CD8-positive, alpha-beta memory T cell (primary cell): ENCODE results near the gene TARM1. TPM values are rescaled to one million over a fixed set of nuclear protein-coding genes. Genes with fewer than 3 reads are reported as not detected.
A peak's percentile ranks its signal among the peaks of the same experiment; 100 is the strongest.
"Not testable (repeated sequence)": the region's sequence is repeated elsewhere in the genome, so short reads cannot be mapped to it uniquely, and the experiment has no call there.

Experiments used
- CTCF ChIA-PET: fragments of 350-600 bp; sonication (Branson Sonifier 250); formaldehyde crosslinking; loops from one replicate; lab custom pipeline; 2021; ENCODE audit warnings: antibody characterized with exemption; lab: Charles Lee
- POLR2A ChIA-PET: fragments of 350-600 bp; sonication (Branson Sonifier 250); formaldehyde crosslinking; loops from one replicate; lab custom pipeline; 2021; ENCODE audit warnings: antibody characterized with exemption; lab: Charles Lee
- DNase-seq, 5 donors: peaks; one replicate each; pipeline versions ENCODE4 v3.0.0 to v3.0.0-alpha.2; 2020 to 2022; ENCODE audit warnings: mixed read lengths in 1 of 5
- H3K27ac ChIP-seq: one replicate; pipeline ENCODE4 v1.7.0; 2013; ENCODE audit warnings: low read depth, mild to moderate bottlenecking, low read length, moderate library complexity
- H3K27me3 ChIP-seq: 2 replicates; pipeline ENCODE4 v1.7.0; 2013; ENCODE audit warnings: low read length, mild to moderate bottlenecking; ENCODE audit not compliant: insufficient read depth, poor library complexity, severe bottlenecking
- H3K36me3 ChIP-seq: 2 replicates; pipeline ENCODE4 v1.7.0; 2013; ENCODE audit warnings: mild to moderate bottlenecking, low read length, moderate library complexity; ENCODE audit not compliant: insufficient read depth
- H3K4me1 ChIP-seq: 2 replicates; pipeline ENCODE4 v1.7.0; 2013; ENCODE audit warnings: mild to moderate bottlenecking, low read length, moderate library complexity; ENCODE audit not compliant: insufficient read depth
- H3K4me3 ChIP-seq: 2 replicates; pipeline ENCODE4 v1.7.0; 2013; ENCODE audit warnings: mild to moderate bottlenecking, low read length
- H3K9me3 ChIP-seq: 2 replicates; pipeline ENCODE4 v1.7.0; 2013; ENCODE audit warnings: mild to moderate bottlenecking, low read length
- H3K27ac Mint-ChIP-seq, 8 donors: one replicate each; pipeline ENCODE4 v1.8.0; 2020 to 2021; ENCODE audit warnings: mixed read lengths in 8 of 8, mild to moderate bottlenecking in 6 of 8, inconsistent platforms in 3 of 8, moderate library complexity in 3 of 8
- H3K27me3 Mint-ChIP-seq, 2 donors: one replicate each; pipeline ENCODE4 v1.8.0; 2020 to 2021; ENCODE audit warnings: mixed read lengths in 2 of 2, mild to moderate bottlenecking in 1 of 2, moderate library complexity in 1 of 2
- H3K36me3 Mint-ChIP-seq, 3 donors: one replicate each; pipeline ENCODE4 v1.8.0; 2020 to 2021; ENCODE audit warnings: mixed read lengths in 3 of 3, inconsistent platforms in 1 of 3, mild to moderate bottlenecking in 1 of 3
- H3K4me1 Mint-ChIP-seq, 3 donors: one replicate each; pipeline ENCODE4 v1.8.0; 2020 to 2021; ENCODE audit warnings: mixed read lengths in 3 of 3, inconsistent platforms in 1 of 3, mild to moderate bottlenecking in 1 of 3
- H3K4me3 Mint-ChIP-seq, 7 donors: one replicate each; pipeline ENCODE4 v1.8.0; 2020 to 2021; ENCODE audit warnings: mixed read lengths in 7 of 7, mild to moderate bottlenecking in 6 of 7, moderate library complexity in 4 of 7, inconsistent platforms in 2 of 7
- H3K9me3 Mint-ChIP-seq, 5 donors: one replicate each; pipeline ENCODE4 v1.8.0; 2020 to 2022; ENCODE audit warnings: mixed read lengths in 5 of 5, mild to moderate bottlenecking in 3 of 5, moderate library complexity in 2 of 5, inconsistent platforms in 1 of 5
- polyA plus RNA-seq: library from polyadenylated mRNA; unstranded; fragments of 300-500 nt; fragmentation: Illumina TruSeq; gene quantifications from one replicate; pipeline ENCODE4 v1.2.3, GENCODE V29; 2021
- total RNA-seq, 2 experiments: library from RNA; stranded (reverse); gene quantifications; one replicate each; pipeline ENCODE4 v1.2.3, GENCODE V29; 2021

The TARM1 gene
- total and polyA plus RNA-seq, 3 experiments from 2014 or later: not detected

- DNase-seq: peak; percentile 38 to 73 (median 42)
- H3K4me1 Mint-ChIP-seq: peaks cover 9 to 24% (median 20%) of the 10 kb centered on the region in 3 donors
- H3K27ac Mint-ChIP-seq: peak overlapping the region; percentile 58 to 98 (median 80)
- peak overlapping the region; percentile 36 for H3K4me3 ChIP-seq
- H3K27me3 Mint-ChIP-seq: peaks cover 9 to 13% of the 10 kb centered on the region in 2 donors
- not testable (repeated sequence) for H3K9me3 ChIP-seq, H3K36me3 ChIP-seq, H3K27ac ChIP-seq, H3K9me3 Mint-ChIP-seq, H3K36me3 Mint-ChIP-seq, H3K27me3 ChIP-seq
- ChIA-PET POLR2A (interaction anchor here (0.9 to 2.7 kb wide), 3 partner anchors 19 to 1243 kb away, joined by 3 to 14 read pairs (median 5); partner anchors contain the start of genes CNOT3, KMT5C, PRPF31 and TFPT), CTCF (interaction anchor here (0.8 to 1.8 kb wide), 3 partner anchors 10 to 255 kb away, joined by 4 to 5 read pairs (median 4); partner anchors contain the start of gene CNOT3)
- peak overlapping the region; percentile 69 to 88 (median 83) for H3K4me3 Mint-ChIP-seq
- peaks cover 11% of the 10 kb centered on the region for H3K4me1 ChIP-seq
These were observed 14.9 kb upstream of the TARM1 start for GRCh38 chr19:54095859-54096616.

GRCh38 chr19:54095136-54095858, 14.1 kb upstream of the TARM1 start:
- Histone ChIP-seq H3K4me3 (peak overlapping the region; percentile 36), H3K27ac (no peak overlapping the region), H3K27me3 (no peaks in the 10 kb centered on the region), H3K9me3 (no peaks in the 10 kb centered on the region), H3K4me1 (peaks cover 11% of the 10 kb centered on the region), H3K36me3 (no peaks in the 10 kb centered on the region)
- no peak for DNase-seq
- ChIA-PET POLR2A (interaction anchor here (0.9 to 2.7 kb wide), 3 partner anchors 20 to 1244 kb away, joined by 3 to 14 read pairs (median 5); partner anchors contain the start of genes CNOT3, KMT5C, PRPF31 and TFPT), CTCF (interaction anchor here (0.8 to 1.8 kb wide), 2 partner anchors 42 to 254 kb away, joined by 4 to 5 read pairs; partner anchors contain the start of gene CNOT3)
- Mint-ChIP-seq H3K4me1 (peaks cover 9 to 23% (median 19%) of the 10 kb centered on the region in 3 donors), H3K36me3 (no peaks in the 10 kb centered on the region), H3K9me3 (peaks cover 0 to 5% (median 0%) of the 10 kb centered on the region in 5 donors), H3K4me3 (peak overlapping the region in 5 of 7 donors; percentile 23 to 87 (median 26)), H3K27me3 (peaks cover 9 to 17% of the 10 kb centered on the region in 2 donors), H3K27ac (no peak overlapping the region)

GRCh38 chr19:54094426-54095000, 13.3 kb upstream of the TARM1 start:
- Histone ChIP-seq H3K27me3 (peaks cover 1% of the 10 kb centered on the region), H3K27ac (no peak overlapping the region), H3K9me3 (no peaks in the 10 kb centered on the region), H3K36me3 (no peaks in the 10 kb centered on the region), H3K4me3 (no peak overlapping the region), H3K4me1 (peaks cover 11% of the 10 kb centered on the region)
- peak overlapping the region in 1 of 8 donors; percentile 17 for H3K27ac Mint-ChIP-seq
- H3K9me3 Mint-ChIP-seq: peaks cover 0 to 5% (median 0%) of the 10 kb centered on the region in 5 donors
- H3K36me3 Mint-ChIP-seq: no peaks in the 10 kb centered on the region
- peak overlapping the region in 4 of 7 donors; percentile 12 to 53 (median 40) for H3K4me3 Mint-ChIP-seq
- H3K27me3 Mint-ChIP-seq: peaks cover 10 to 18% of the 10 kb centered on the region in 2 donors
- ChIA-PET POLR2A (no interaction called here), CTCF (no interaction called here)
- H3K4me1 Mint-ChIP-seq: peaks cover 9 to 23% (median 19%) of the 10 kb centered on the region in 3 donors
- no peak for DNase-seq

GRCh38 chr19:54084410-54084809, 3.2 kb upstream of the TARM1 start:
- no peak overlapping the region for H3K27ac ChIP-seq
- H3K27ac Mint-ChIP-seq: no peak overlapping the region
- no peaks in the 10 kb centered on the region for H3K4me1 ChIP-seq
- H3K4me3 ChIP-seq: no peak overlapping the region
- ChIA-PET POLR2A (no interaction called here), CTCF (no interaction called here)
- peaks cover 5% of the 10 kb centered on the region for H3K9me3 ChIP-seq
- H3K27me3 ChIP-seq: peaks cover under 1% of the 10 kb centered on the region
- peaks cover 3 to 18% (median 8%) of the 10 kb centered on the region in 5 donors for H3K9me3 Mint-ChIP-seq
- H3K4me1 Mint-ChIP-seq: no peaks in the 10 kb centered on the region
- no peaks in the 10 kb centered on the region for H3K36me3 Mint-ChIP-seq
- no peak overlapping the region for H3K4me3 Mint-ChIP-seq
- H3K27me3 Mint-ChIP-seq: peaks cover 13 to 18% of the 10 kb centered on the region in 2 donors
- DNase-seq: no peak
- no peaks in the 10 kb centered on the region for H3K36me3 ChIP-seq

GRCh38 chr19:54077334-54077733, 3.8 kb downstream of the TARM1 start:
- no peak overlapping the region for H3K27ac Mint-ChIP-seq
- Histone ChIP-seq H3K4me1 (no peaks in the 10 kb centered on the region), H3K27me3 (no peaks in the 10 kb centered on the region), H3K36me3 (no peaks in the 10 kb centered on the region), H3K4me3 (no peak overlapping the region), H3K9me3 (peaks cover 5% of the 10 kb centered on the region), H3K27ac (no peak overlapping the region)
- H3K4me3 Mint-ChIP-seq: no peak overlapping the region
- ChIA-PET CTCF (no interaction called here), POLR2A (no interaction called here)
- H3K9me3 Mint-ChIP-seq: peaks cover 0 to 14% (median 4%) of the 10 kb centered on the region in 5 donors
- H3K4me1 Mint-ChIP-seq: peaks cover 0 to 4% (median 0%) of the 10 kb centered on the region in 3 donors
- H3K36me3 Mint-ChIP-seq: peaks cover 0 to 1% (median 0%) of the 10 kb centered on the region in 3 donors
- H3K27me3 Mint-ChIP-seq: peaks cover 10% of the 10 kb centered on the region in 2 donors
- DNase-seq: no peak

- Histone ChIP-seq H3K4me3 (no peak overlapping the region), H3K9me3 (no peaks in the 10 kb centered on the region), H3K27me3 (no peaks in the 10 kb centered on the region), H3K4me1 (no peaks in the 10 kb centered on the region), H3K36me3 (no peaks in the 10 kb centered on the region), H3K27ac (no peak overlapping the region)
- Mint-ChIP-seq H3K4me3 (no peak overlapping the region), H3K36me3 (peaks cover 0 to 1% (median 0%) of the 10 kb centered on the region in 3 donors), H3K27me3 (peaks cover 5 to 11% of the 10 kb centered on the region in 2 donors), H3K4me1 (peaks cover 0 to 4% (median 0%) of the 10 kb centered on the region in 3 donors), H3K9me3 (peaks cover 0 to 3% (median 0%) of the 10 kb centered on the region in 5 donors), H3K27ac (no peak overlapping the region)
- CTCF ChIA-PET: no interaction called here
- no peak for DNase-seq
- POLR2A ChIA-PET: interaction anchor here (0.6 kb wide), 1 partner anchor 147 kb away, joined by 3 read pairs; no protein-coding TSS in a partner anchor
These were observed 6.3 kb downstream of the TARM1 start for GRCh38 chr19:54074851-54075250.

GRCh38 chr19:54073829-54074228, 7.3 kb downstream of the TARM1 start:
- Histone ChIP-seq H3K27ac (no peak overlapping the region), H3K4me3 (no peak overlapping the region), H3K27me3 (no peaks in the 10 kb centered on the region), H3K36me3 (no peaks in the 10 kb centered on the region), H3K9me3 (no peaks in the 10 kb centered on the region), H3K4me1 (no peaks in the 10 kb centered on the region)
- Mint-ChIP-seq H3K4me3 (no peak overlapping the region), H3K27ac (no peak overlapping the region), H3K36me3 (peaks cover 0 to 1% (median 0%) of the 10 kb centered on the region in 3 donors), H3K9me3 (peaks cover 0 to 2% (median 0%) of the 10 kb centered on the region in 5 donors), H3K4me1 (peaks cover 0 to 4% (median 0%) of the 10 kb centered on the region in 3 donors), H3K27me3 (peaks cover 6 to 16% of the 10 kb centered on the region in 2 donors)
- ChIA-PET CTCF (no interaction called here), POLR2A (no interaction called here)
- no peak for DNase-seq
